NCI-H2081 treated with DMSO at 0.1 percent for 48 hours (cell line): ENCODE results near the gene PLXNA3.

Source experiments
- DNase-seq: peaks from one replicate; lab custom pipeline; 2025; lab: John Stamatoyannopoulos, UW

Gene PLXNA3

DNA sequence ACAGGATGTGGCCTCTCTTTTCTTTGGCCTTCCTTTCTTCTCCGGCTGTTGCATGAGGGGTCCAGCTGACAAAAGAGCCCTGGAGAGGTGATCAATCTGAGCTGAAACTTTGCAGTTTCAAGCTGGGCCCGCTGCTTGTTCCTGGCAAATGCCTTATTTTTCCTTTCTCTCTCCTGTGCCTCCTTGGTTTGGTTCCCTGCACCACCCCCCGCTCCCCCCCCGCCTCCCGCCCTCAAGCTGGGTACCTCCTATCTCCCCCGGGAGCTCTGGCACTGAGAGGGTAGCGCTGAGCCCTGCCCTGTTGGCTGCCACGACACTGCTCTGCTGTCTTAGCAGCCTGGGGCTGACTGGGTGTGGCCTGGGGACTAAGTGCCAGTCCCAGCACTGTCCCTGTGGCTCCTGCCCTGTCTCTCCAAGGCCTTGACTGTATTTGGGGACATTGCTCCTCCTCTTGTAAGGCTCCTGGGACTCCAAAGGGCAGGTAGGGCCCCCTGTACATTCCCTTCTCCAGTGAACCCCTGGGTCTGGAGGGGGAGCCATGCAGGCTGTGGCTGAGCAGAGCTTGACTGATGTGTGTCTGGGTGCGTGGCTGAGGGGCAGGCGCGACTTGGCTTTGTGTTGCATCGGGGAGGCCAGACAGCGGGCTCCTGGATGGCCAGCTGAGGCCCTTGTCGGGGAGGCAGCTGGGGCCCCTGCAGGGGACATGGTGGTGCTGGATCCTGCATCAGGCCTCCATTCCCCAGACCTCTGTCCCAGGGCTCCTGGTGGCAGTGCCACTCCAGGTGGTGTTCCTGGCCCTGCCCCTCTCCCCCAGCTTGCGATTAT is 1.1 kb downstream of the PLXNA3 start:
- no peak for DNase-seq

- no peak for DNase-seq
Observed at GRCh38 chrX:154459832-154460231, 1.8 kb downstream of the PLXNA3 start.

- DNase-seq = no peak
Observed at GRCh38 chrX:154460326-154460725, 2.2 kb downstream of the PLXNA3 start.

GRCh38 chrX:154462396-154462795 is 4.3 kb downstream of the PLXNA3 start:
- no peak for DNase-seq

DNA sequence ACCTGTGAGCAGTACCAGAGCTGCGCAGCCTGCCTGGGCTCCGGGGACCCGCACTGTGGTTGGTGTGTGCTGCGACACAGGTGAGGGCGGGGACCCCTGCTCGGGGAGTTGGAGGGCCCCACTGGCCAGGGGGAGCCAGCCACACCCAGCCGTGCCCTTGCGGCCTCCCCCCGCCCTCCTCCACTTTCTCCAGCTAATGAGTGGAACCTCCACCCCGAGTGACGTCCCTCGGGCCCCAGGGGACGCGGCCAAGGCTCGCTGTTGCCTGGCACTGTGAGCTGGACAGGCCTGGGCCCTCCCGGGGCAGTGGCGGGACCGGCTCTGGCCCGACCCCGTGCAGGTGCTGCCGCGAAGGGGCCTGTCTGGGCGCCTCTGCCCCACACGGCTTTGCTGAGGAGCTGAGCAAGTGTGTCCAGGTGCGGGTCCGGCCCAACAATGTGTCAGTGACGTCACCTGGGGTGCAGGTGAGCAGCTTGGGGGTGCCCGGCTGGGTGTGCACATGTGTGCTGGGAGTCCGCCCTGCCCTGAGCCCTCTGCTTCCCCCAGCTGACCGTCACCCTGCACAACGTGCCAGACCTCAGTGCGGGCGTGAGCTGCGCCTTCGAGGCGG is 5.6 kb downstream of the PLXNA3 start:
- DNase-seq = no peak

GRCh38 chrX:154464806-154465365 is 6.8 kb downstream of the PLXNA3 start:
- DNase-seq = no peak

- no peak for DNase-seq
Observed at GRCh38 chrX:154465601-154466000, 7.5 kb downstream of the PLXNA3 start.

- DNase-seq = no peak
Observed at GRCh38 chrX:154466036-154466435, 8.0 kb downstream of the PLXNA3 start.

DNA sequence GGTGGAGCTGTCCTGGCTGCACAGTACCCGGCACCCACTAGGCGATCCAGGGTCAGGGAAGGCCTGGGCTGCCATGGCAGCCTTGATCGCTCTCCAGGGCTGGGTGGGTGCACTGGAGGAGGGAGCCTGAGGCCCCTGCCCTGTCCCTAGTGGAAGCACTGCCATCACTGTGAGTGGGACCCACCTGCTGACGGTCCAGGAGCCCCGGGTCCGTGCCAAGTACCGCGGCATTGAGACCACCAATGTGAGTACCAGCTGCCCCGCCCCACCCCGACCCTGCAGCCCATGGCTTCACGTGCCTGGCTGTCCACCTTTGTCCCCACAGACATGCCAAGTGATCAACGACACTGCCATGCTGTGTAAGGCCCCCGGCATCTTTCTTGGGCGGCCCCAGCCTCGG is 8.8 kb downstream of the PLXNA3 start:
- DNase-seq = no peak

DNA sequence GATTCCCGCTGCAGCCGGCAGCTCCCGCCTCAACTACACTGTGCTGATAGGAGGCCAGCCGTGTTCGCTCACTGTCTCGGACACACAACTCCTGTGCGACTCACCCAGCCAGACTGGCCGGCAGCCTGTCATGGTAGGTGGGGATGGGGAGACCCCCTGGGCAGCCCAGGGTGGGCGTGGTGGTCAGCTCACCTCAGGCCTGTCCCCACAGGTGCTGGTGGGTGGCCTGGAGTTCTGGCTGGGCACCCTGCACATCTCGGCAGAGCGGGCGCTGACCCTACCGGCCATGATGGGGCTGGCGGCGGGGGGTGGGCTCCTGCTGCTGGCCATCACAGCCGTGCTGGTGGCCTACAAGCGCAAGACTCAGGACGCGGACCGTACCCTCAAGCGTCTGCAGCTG is 9.5 kb downstream of the PLXNA3 start:
- DNase-seq = no peak

DNA sequence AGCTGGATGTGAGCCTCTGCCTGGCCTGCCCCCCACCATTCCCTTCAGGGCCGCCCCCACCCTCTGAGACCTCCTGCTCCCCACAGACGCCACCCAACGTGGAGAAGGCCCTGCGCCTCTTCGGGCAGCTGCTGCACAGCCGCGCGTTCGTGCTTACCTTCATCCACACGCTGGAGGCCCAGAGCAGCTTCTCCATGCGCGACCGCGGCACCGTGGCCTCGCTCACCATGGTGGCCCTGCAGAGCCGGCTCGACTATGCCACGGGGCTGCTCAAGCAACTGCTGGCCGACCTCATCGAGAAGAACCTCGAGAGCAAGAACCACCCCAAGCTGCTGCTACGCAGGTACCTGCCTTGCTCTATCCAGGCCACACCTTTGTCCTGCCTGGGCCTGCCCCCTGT is 10.1 kb downstream of the PLXNA3 start:
- DNase-seq = no peak

- no peak for DNase-seq
Observed at GRCh38 chrX:154469114-154469513, 11.0 kb downstream of the PLXNA3 start.

- DNase-seq = no peak
Observed at GRCh38 chrX:154469880-154470279, 11.8 kb downstream of the PLXNA3 start.

- no peak for DNase-seq
Observed at GRCh38 chrX:154470434-154470833, 12.4 kb downstream of the PLXNA3 start.

GRCh38 chrX:154470914-154471568 is 13.0 kb downstream of the PLXNA3 start:
- no peak for DNase-seq

GRCh38 chrX:154471839-154472684 is 14.0 kb downstream of the PLXNA3 start:
- no peak for DNase-seq

DNA sequence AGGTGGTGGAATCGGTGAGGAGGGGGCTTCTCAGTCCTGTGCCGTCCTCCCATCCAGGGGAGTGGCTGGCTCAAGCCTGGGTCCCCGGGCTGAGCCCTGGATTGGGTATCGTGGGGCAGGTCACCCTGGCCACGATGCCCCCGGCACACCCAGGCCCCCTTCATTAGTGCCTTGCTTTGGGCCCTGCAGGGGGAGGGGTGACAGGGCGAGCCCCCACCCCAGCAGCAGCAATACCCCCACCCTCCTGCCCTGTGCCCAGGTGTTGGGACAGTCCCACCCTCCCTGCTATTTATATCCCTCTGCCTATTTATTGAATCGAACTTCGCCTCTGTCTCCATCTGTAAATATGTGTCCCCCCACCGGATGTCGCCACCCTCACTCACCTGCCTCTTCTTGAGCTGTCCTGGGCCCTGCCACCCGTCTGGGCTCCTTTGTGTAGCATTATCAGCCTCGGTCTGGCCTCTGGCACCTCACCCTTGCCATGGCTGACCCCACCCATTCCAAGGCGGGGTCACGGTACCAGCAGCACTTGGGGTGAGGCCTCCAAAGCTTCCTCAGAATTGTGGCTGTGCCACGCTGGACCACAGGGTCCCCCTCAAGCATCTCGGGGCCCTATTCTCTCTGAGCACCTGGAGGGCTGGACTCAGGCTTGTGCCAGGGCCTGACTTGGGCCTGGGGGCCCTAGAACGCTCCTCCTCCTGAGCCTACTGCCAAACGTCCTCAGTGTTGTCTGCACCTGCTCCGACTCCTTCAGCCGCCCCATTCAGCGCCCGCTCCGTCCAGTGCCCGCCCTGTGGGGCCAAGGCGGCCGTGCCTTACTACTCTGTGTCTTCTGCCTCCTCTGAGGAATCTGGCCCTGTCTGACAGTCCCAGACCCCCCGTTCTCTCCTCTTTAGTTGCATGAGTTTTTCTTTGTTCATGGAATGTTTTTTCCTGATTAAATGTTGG is 14.9 kb downstream of the PLXNA3 start:
- DNase-seq = no peak

DNA sequence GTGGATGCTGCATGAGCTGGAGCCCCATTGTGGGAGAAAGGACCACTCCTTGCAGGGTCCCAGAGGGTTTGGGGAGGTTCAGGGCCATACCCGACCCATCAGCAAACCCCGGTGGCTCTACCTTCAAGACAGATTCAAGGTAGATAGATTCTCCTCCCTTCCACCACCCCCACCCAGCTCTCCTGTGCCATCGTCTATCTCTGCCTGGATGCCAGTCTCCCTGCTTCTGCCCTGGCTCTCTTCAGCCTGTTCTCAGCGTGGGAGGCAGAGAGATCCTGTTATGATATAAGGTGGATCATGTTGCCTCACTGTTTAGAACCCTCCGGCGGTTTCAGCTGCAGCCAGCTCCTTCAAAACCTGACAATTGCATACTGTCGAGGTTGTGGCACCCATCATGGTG is 15.6 kb downstream of the PLXNA3 start:
- DNase-seq = no peak

- no peak for DNase-seq
Observed at GRCh38 chrX:154476821-154477220, 18.7 kb downstream of the PLXNA3 start.

DNA sequence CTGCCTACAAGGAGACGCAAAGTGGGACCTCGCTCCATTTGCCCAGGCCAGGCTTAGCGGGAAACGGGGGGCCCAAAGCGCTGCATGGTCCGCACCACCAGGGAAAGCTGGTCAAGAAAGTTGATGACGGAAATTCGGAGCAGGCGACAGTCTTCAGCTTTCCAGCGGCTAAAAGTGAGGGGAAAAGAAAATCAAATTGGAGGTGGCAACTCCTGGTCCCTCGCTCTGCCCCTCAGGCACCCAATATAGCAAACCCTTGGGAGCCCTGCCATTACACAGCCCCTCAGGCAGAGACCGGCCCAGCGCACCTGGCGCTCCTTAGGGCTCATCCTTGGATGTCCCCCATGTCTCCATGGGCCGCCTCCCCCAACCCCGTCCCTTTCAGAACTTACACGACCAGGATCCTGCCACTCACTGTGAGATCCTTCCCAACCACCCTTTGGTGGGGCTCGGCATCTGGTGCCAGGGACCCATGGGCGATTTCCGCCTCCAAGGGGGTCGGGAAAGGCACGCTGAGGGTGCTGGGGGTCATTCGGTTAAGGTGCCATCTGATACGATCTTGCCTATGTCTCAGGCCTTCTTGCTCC is 19.9 kb downstream of the PLXNA3 start:
- no peak for DNase-seq
